ENCODE data around the gene DGKI.

Gene DGKI

GRCh38 chr7:137439829-137440825 lies 406.6 kb downstream of the DGKI start:
- no peak for DNase-seq (ENCODE audit: low read depth in 1 of 2, low spot score in 1 of 2)

GRCh38 chr7:137434946-137435345 lies 411.8 kb downstream of the DGKI start:
- DNase-seq (ENCODE audit: low read depth in 1 of 2, low spot score in 1 of 2) = no peak

GRCh38 chr7:137434530-137434929 lies 412.2 kb downstream of the DGKI start:
- no peak for DNase-seq (ENCODE audit: low read depth in 1 of 2, low spot score in 1 of 2)

- no peak for DNase-seq (ENCODE audit: low read depth in 1 of 2, low spot score in 1 of 2)
Observed at GRCh38 chr7:137423321-137423720, 423.5 kb downstream of the DGKI start.

GRCh38 chr7:137421366-137421765 lies 425.4 kb downstream of the DGKI start:
- no peak for DNase-seq (ENCODE audit: low read depth in 1 of 2, low spot score in 1 of 2)

- DNase-seq (ENCODE audit: low read depth in 1 of 2, low spot score in 1 of 2) = no peak
Observed at GRCh38 chr7:137418841-137419240, 427.9 kb downstream of the DGKI start.

- DNase-seq (ENCODE audit: low read depth in 1 of 2, low spot score in 1 of 2) = no peak
Observed at GRCh38 chr7:137417464-137417863, 429.3 kb downstream of the DGKI start.

- DNase-seq (ENCODE audit: low read depth in 1 of 2, low spot score in 1 of 2) = no peak
Observed at GRCh38 chr7:137413901-137414300, 432.9 kb downstream of the DGKI start.

GRCh38 chr7:137411446-137411845 lies 435.3 kb downstream of the DGKI start:
- no peak for DNase-seq (ENCODE audit: low read depth in 1 of 2, low spot score in 1 of 2)

GRCh38 chr7:137408126-137408525 lies 438.6 kb downstream of the DGKI start:
- DNase-seq (ENCODE audit: low read depth in 1 of 2, low spot score in 1 of 2) = no peak

GRCh38 chr7:137407078-137407477 lies 439.7 kb downstream of the DGKI start:
- DNase-seq (ENCODE audit: low read depth in 1 of 2, low spot score in 1 of 2) = no peak

- no peak for DNase-seq (ENCODE audit: low read depth in 1 of 2, low spot score in 1 of 2)
Observed at GRCh38 chr7:137404660-137405317, 442.0 kb downstream of the DGKI start.

GRCh38 chr7:137403353-137403695 lies 443.4 kb downstream of the DGKI start:
- DNase-seq (ENCODE audit: low read depth in 1 of 2, low spot score in 1 of 2) = no peak

GRCh38 chr7:137402536-137403352 lies 444.0 kb downstream of the DGKI start:
- DNase-seq (ENCODE audit: low read depth in 1 of 2, low spot score in 1 of 2) = no peak

- no peak for DNase-seq (ENCODE audit: low read depth in 1 of 2, low spot score in 1 of 2)
Observed at GRCh38 chr7:137399827-137400823, 446.6 kb downstream of the DGKI start.

- DNase-seq (ENCODE audit: low read depth in 1 of 2, low spot score in 1 of 2) = no peak
Observed at GRCh38 chr7:137396051-137396450, 450.7 kb downstream of the DGKI start.

GRCh38 chr7:137395420-137395819 lies 451.4 kb downstream of the DGKI start:
- no peak for DNase-seq (ENCODE audit: low read depth in 1 of 2, low spot score in 1 of 2)

- DNase-seq (ENCODE audit: low read depth in 1 of 2, low spot score in 1 of 2) = no peak
Observed at GRCh38 chr7:137393570-137393969, 453.2 kb downstream of the DGKI start.

- no peak for DNase-seq (ENCODE audit: low read depth in 1 of 2, low spot score in 1 of 2)
Observed at GRCh38 chr7:137390076-137390475, 456.7 kb downstream of the DGKI start.

GRCh38 chr7:137388916-137389315 lies 457.9 kb downstream of the DGKI start:
- no peak for DNase-seq (ENCODE audit: low read depth in 1 of 2, low spot score in 1 of 2)

All from stimulated activated CD4-positive, alpha-beta T cell treated with anti-CD3 and anti-CD28 coated beads, Interleukin-15, amount 100 ng/mL, for 1 hour (primary cell).